T-helper 2 cell treated with Interferon-gamma antibody and Interleukin-4, amounts not matched to agents 100 ng/mL and 5 ng/mL, for 36 hours (primary cell): ENCODE measurements around the gene CLEC2D. TPM values are rescaled to one million over a fixed set of nuclear protein-coding genes. Genes with fewer than 3 reads are reported as not detected.

Experiments
- total RNA-seq: library from RNA; stranded (reverse); gene quantifications from 2 replicates; pipeline ENCODE4 v1.2.3, GENCODE V29; 2022

The CLEC2D gene
- total RNA-seq, 1 donor from 2014 or later, result 267 TPM

Other genes with a start within 250 kb of the CLEC2D start
- 0.95 and 1.1 TPM in 2 replicates for gene KLRB1, start 61.8 kb upstream of the CLEC2D start, total RNA-seq
- gene CLECL1, start 63.4 kb downstream of the CLEC2D start, total RNA-seq, result 6.5 and 7.2 TPM in 2 replicates
- 83.7 and 86.5 TPM in 2 replicates for gene CD69, start 91.2 kb downstream of the CLEC2D start, total RNA-seq
- 0.14 TPM in 1 of 2 replicates, not detected in the other for gene KLRF1, start 157.8 kb downstream of the CLEC2D start, total RNA-seq
- 24.0 and 26.6 TPM in 2 replicates for gene CLEC2B, start 199.6 kb downstream of the CLEC2D start, total RNA-seq
- gene KLRF2, start 211.8 kb downstream of the CLEC2D start, total RNA-seq, result 0.23 and 0.27 TPM in 2 replicates